GM18867 (cell line): ENCODE data around the gene POU3F3.
A peak's percentile ranks its signal among the peaks of the same experiment; 100 is the strongest.

Experiments used
- ATAC-seq: cut with Tn5 transposase; IDR thresholded peaks from one replicate; pipeline ENCODE4 v1.9.1; 2021; ENCODE audit warnings: mild to moderate bottlenecking, moderate library complexity; ENCODE audit not compliant: unreplicated experiment

Gene POU3F3

DNA sequence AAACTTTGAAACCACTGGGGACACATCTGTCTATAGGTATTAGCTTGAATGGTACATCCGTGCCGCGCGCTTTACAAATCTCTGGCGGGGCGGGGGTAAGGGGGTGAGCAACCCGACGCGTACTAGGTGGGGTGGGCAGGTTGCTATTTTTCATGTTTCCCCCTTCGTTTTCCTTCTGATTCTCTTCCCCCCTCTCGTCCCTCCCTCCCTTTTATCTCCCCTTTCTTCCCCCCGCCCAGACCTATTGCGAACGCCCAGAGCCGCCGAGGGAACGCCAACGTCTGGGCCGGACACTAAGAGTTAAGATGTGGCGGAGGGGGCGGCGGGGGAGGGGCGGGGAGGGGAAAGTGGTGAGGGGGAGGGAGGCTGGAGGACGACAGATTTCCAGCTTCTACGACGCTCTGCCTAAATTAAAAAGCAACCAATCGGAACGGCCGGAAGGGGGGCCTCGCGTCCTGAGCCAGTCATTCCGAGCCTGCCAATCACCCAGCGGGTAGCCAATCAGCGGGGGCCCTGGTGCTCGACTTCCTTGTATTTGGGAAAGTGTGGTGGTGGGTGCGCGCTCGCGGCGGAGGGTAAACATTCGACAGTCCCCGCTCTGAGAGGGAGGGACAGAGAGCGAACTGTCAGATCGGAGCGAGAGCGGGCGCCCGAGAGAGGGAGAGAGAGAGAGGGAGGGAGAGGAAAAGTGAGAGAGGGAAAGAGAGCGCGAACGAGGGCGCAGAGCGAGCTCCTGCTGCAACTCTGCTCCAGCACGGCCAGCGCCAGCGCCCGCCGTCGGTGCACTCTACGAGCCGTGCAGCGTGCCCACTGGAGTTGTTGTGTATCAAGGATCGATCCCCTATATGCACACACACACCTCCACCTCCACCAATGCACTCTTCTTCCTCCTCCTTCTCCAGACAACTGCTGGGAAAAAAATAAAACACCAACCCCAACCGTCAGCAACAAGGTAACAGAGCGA lies at the start of gene POU3F3:
POU3F3 (plus strand) TSS at position 582 of the 964 bp plus-strand sequence. CDS start 1,396 bp downstream, outside the sequence.
- ATAC-seq = peak; percentile 69

- no peak for ATAC-seq
These were observed 49.6 kb upstream of the POU3F3 start for GRCh38 chr2:104804148-104804890.

DNA sequence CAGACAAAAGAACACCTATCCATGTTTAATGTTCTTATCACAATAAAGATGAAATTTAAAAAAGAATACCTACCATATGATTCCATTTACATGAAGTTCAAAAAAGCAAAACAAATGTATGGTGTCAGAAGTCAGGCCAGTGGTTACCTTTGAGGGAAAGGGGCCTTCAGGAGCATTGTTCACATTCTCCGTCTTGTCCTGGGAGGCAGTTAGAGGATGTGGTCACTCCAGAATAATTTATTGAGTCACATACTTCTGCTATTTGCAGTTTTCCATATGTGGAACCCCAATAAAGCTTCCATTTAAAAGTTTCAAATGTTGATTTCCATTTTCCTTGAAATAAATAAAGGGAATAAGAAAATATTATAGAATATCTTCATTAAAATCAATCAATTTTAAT lies 41.6 kb upstream of the POU3F3 start:
- ATAC-seq = no peak

GRCh38 chr2:104816143-104816542 lies 37.8 kb upstream of the POU3F3 start:
- no peak for ATAC-seq

DNA sequence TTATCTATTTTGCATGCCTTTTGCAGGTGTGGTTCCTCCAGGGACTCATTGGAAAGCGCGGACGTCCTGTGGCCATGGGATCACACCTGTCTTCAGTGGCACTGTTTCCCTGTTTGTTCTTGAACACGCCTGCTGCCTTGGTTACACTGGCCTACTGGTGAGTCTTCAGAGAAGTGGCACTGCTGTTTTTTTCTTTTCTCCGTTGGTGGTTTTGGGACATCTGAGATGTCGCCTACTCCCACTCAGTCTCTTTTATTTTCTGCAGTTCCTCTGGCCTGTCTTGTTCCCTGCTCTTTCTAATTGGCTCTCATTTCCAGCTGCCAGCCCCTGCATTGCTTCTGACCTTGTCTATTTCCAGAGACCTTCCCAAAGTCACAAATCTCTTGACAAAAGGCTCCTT lies 35.7 kb upstream of the POU3F3 start:
- no peak for ATAC-seq

GRCh38 chr2:104820126-104820525 lies 33.8 kb upstream of the POU3F3 start:
- no peak for ATAC-seq

DNA sequence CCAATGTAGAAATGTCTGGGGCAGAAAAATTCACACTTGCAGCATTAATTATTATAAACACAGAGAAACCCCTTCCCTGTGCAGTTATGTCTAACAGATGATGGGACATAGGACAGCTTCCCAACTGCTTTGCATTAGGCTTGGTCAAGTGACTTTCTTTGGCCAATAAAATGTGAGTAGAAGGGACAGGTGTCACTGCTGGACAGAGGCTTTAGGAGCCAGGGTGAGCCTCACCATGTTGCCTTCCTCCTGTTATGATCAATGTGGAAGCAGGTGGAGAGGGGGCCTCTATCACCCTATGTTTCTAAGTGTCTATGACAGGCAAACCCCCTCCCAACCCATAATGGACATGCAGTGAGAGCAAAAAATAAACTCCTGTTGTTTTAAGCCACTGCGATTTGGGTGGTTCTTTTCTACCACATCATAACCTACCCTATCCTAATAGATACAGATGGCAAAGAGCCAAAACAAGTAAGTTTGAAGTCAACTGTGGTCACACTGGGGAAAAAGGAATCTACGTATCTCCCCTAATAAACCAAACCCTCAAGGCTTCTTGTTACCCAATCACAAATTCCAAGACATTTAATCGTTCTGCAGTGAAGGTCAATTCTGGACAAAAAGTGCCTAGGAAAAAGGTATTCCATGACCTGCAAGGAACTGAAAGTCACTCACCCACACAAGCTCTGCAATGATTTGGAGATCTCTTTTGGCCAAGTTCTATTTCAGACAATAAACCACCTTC lies 28.6 kb upstream of the POU3F3 start:
- no peak for ATAC-seq

DNA sequence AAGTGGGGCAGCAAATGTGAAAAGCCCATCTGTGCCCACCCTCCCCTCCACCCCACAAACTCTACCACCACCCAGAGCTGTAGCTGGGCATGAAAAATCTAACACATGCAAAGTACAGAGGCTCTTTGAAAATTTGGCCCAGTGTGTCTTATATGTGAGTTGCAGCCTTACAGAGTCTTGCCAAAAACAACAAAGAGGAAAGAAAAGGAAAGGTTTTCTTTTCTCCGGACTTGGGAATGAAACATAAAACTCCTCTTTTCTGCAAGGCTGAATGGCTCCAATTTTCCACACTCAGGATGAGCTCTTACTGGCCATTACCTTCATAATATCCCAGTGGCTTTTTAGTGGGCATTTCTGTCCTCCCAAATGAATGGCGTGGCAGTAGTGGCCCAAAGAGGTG lies 27.9 kb upstream of the POU3F3 start:
- ATAC-seq = no peak

- no peak for ATAC-seq
These were observed 22.2 kb upstream of the POU3F3 start for GRCh38 chr2:104831742-104832141.

- no peak for ATAC-seq
These were observed 19.3 kb upstream of the POU3F3 start for GRCh38 chr2:104834431-104835153.

DNA sequence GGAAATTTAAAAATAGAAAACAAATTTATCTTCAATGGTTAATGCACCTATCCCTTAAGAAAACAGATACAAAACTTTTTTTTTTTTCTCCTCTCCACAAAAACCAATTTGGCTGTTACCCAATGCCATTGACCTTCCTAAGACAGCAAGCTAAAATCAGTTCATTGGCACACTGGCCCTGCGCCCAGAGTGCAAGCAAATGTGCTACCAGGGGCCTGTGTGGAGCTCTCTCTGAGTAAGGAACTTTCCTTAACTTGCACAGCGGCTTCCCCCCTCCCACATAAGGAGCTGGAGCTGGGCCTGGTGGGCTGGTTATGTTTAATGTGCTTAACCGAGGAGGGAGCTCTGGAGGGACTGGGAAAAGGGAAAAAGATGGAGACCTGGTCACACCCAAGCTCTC lies 17.6 kb upstream of the POU3F3 start:
- ATAC-seq = no peak

- ATAC-seq = no peak
These were observed 17.1 kb upstream of the POU3F3 start for GRCh38 chr2:104836841-104837240.

DNA sequence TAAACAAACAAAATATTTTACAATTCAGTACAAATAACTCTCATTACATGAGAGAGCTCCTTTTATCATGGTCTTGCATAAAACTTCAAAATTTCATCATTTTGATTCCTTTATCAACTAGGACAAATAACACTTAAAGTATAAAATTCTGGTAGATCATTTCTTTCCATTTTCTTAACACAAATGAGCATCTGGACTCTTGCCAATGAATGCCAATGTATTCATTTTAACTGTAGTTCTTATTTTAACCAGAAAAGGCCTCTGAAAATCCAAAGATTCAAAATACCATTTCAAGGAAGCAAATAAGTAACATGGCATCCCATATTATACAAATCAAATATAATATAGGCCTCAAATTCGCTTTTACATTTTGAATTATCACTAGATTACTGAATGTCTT lies 13.8 kb upstream of the POU3F3 start:
- ATAC-seq = no peak

DNA sequence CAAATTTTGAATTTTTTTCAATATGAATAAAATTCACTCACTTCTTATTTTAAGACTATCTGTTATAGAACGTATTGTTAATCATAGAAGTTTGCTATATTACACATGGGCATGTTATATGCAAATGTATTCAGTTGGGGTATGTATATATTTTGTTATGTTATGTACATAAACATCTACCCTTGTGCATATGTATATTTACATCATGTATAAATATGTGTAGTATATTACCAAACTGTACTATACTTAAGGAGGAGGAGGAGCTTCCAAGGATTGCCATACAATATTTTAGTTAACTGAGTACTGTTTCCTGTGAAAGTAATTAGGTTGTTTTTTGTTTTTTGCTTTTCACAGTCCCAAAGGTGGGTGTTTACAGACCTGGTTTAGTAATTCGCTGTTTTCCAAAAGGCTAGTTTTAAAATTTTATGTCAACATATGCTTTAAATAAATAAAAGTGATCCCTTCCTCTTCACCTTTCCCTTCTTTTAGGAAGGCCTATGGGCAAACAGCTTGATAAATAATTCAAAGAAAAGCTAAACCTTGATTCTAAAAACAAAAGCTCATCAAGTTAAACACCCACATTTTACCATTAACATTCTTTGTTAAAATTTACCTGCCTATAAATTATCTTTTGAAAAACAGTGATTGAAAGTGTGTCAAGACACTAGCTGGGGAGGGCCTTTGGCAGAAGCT lies 12.9 kb upstream of the POU3F3 start:
- ATAC-seq = no peak

DNA sequence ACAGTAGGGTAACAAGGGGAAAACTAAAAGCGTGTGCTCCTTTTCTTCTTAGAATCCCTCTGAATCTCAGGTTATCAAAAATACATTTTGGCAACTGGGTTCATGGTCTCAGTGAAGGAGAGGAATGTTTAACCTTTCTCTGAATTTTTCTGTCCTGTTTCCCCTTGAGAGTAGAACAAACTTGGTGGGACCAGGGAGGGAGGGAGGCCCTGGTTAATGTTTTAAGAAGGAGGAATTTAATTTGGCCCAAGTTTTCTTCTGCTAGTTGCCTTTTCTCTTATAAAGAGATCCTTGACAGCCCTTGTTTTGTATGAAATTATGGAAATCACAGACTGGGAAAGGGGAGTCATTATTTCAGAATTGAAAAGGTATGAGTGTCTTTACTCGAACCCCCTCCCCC lies 12.2 kb upstream of the POU3F3 start:
- ATAC-seq = no peak

- ATAC-seq = no peak
These were observed 8.9 kb upstream of the POU3F3 start for GRCh38 chr2:104844807-104845551.

GRCh38 chr2:104845552-104845931 lies 8.4 kb upstream of the POU3F3 start:
- no peak for ATAC-seq

GRCh38 chr2:104845946-104846785 lies 7.7 kb upstream of the POU3F3 start:
- ATAC-seq = no peak
